Fibroblast of lung (primary cell): ENCODE data around the gene TDRD7. TPM values are rescaled to one million over a fixed set of nuclear protein-coding genes. Genes with fewer than 3 reads are reported as not detected.

Experiments used
- DNase-seq, 2 donors: peaks; one replicate each; pipeline versions ENCODE4 v3.0.0 to v3.0.0-alpha.2; 2010; ENCODE audit warnings: low read depth in 2 of 2
- H2AFZ ChIP-seq: 2 replicates; pipeline ENCODE4 v1.5.1; 2012; ENCODE audit warnings: low read length, control low read depth, inconsistent platforms
- H3K27ac ChIP-seq: 2 replicates; pipeline ENCODE4 v1.5.1; 2011; ENCODE audit warnings: low read length, control low read depth; ENCODE audit not compliant: insufficient read depth
- H3K27me3 ChIP-seq: 2 replicates; pipeline ENCODE4 v1.5.1; 2011; ENCODE audit warnings: mild to moderate bottlenecking, low read length; ENCODE audit not compliant: control insufficient read depth, insufficient read depth
- H3K36me3 ChIP-seq: 2 replicates; pipeline ENCODE4 v1.5.1; 2011; ENCODE audit warnings: low read length; ENCODE audit not compliant: control insufficient read depth, insufficient read depth
- H3K4me1 ChIP-seq: 2 replicates; pipeline ENCODE4 v1.5.1; 2011; ENCODE audit warnings: low read length; ENCODE audit not compliant: control insufficient read depth, insufficient read depth; ENCODE audit errors: extremely low read depth
- H3K4me2 ChIP-seq: 2 replicates; pipeline ENCODE4 v1.5.1; 2011; ENCODE audit warnings: low read length, control low read depth; ENCODE audit not compliant: insufficient read depth; ENCODE audit errors: extremely low read depth
- H3K4me3 ChIP-seq, 4 experiments: fragments of 200-600 bp in 1 of 4; sonication (generic) in 1 of 4; replicated peaks in 1 of 4; 2 replicates each; pipeline ENCODE4 v1.5.1; 2011 to 2016; ENCODE audit warnings: low read length in 4 of 4, low read depth in 3 of 4, mild to moderate bottlenecking in 3 of 4, control low read depth in 2 of 4, inconsistent platforms in 1 of 4, mixed read lengths in 1 of 4; ENCODE audit not compliant: insufficient read depth in 1 of 4; ENCODE audit errors: control extremely low read depth in 1 of 4
- H3K79me2 ChIP-seq: 2 replicates; pipeline ENCODE4 v1.5.1; 2012; ENCODE audit warnings: mild to moderate bottlenecking, low read length, inconsistent platforms; ENCODE audit not compliant: control insufficient read depth, insufficient read depth
- H3K9ac ChIP-seq: 2 replicates; pipeline ENCODE4 v1.5.1; 2011; ENCODE audit warnings: mild to moderate bottlenecking, low read length, control low read depth; ENCODE audit not compliant: insufficient read depth
- H3K9me3 ChIP-seq: 2 replicates; pipeline ENCODE4 v1.5.1; 2012; ENCODE audit warnings: low read depth, low read length; ENCODE audit not compliant: control insufficient read depth, insufficient read depth
- H4K20me1 ChIP-seq: 2 replicates; pipeline ENCODE4 v1.5.1; 2011; ENCODE audit warnings: low read length; ENCODE audit not compliant: control insufficient read depth, insufficient read depth; ENCODE audit errors: extremely low read depth
- CTCF ChIP-seq, 2 donors: IDR thresholded peaks in 1 of 2; conservative IDR thresholded peaks in 1 of 2; 1 replicate in 1 of 2; 2 replicates in 1 of 2; pipeline ENCODE4 v1.5.1; 2011 to 2012; ENCODE audit warnings: low read length in 2 of 2, control low read depth in 1 of 2, inconsistent platforms in 1 of 2, low read depth in 1 of 2, mild to moderate bottlenecking in 1 of 2
- EZH2 ChIP-seq: IDR thresholded peaks from 2 replicates; pipeline ENCODE4 v1.5.1; 2012; ENCODE audit warnings: low read length, control low read depth, mild to moderate bottlenecking; ENCODE audit errors: missing control alignments
- polyA plus RNA-seq, 2 donors: library from polyadenylated mRNA; depleted of rRNA in 1 of 2; stranded (reverse) in 1 of 2; unstranded in 1 of 2; fragments of >200 nt; gene quantifications; 2 replicates each; pipeline ENCODE4 v1.2.1, GENCODE V29; 2011 to 2012; ENCODE audit warnings: missing spikeins in 1 of 2
- total RNA-seq: library from RNA; depleted of rRNA; stranded (reverse); fragments of >200 nt; gene quantifications from 2 replicates; pipeline ENCODE4 v1.2.1, GENCODE V29; 2014

Gene TDRD7
- total and polyA plus RNA-seq, 2 donors (not counting 1 experiment from before 2014, with no cell fraction given): 9.8 to 14.7 TPM

- Histone ChIP-seq H3K79me2 (no peaks in the 10 kb centered on the region), H3K27ac (no peak overlapping the region), H3K9me3 (no peaks in the 10 kb centered on the region), H3K9ac (no peak overlapping the region), H3K4me1 (no peaks in the 10 kb centered on the region), H3K4me3 (no peak overlapping the region), H3K4me2 (no peak overlapping the region), H2AFZ (no peak overlapping the region), H4K20me1 (no peaks in the 10 kb centered on the region), H3K36me3 (no peaks in the 10 kb centered on the region), H3K27me3 (no peaks in the 10 kb centered on the region)
- no peak for TF ChIP-seq CTCF (conservative IDR thresholded peaks at IDR 0.05 in 1 of 2, IDR thresholded peaks at IDR 0.05 in 1 of 2; ENCODE audit: low read depth in 1 of 2, low read length in 2 of 2)
- TF ChIP-seq EZH2: no peak
- no peak for DNase-seq
These were observed 17.0 kb upstream of the TDRD7 start for GRCh38 chr9:97394881-97395280.

- H4K20me1 ChIP-seq: no peaks in the 10 kb centered on the region
- no peak for TF ChIP-seq CTCF (conservative IDR thresholded peaks at IDR 0.05 in 1 of 2, IDR thresholded peaks at IDR 0.05 in 1 of 2; ENCODE audit: low read depth in 1 of 2, low read length in 2 of 2)
- TF ChIP-seq EZH2: no peak
- no peak for DNase-seq
- H3K9ac ChIP-seq: no peak overlapping the region
- no peak overlapping the region for H3K4me2 ChIP-seq
- no peak overlapping the region for H2AFZ ChIP-seq
- H3K79me2 ChIP-seq: no peaks in the 10 kb centered on the region
- H3K9me3 ChIP-seq: no peaks in the 10 kb centered on the region
- H3K27ac ChIP-seq: no peak overlapping the region
- H3K27me3 ChIP-seq: no peaks in the 10 kb centered on the region
- H3K36me3 ChIP-seq: no peaks in the 10 kb centered on the region
- H3K4me1 ChIP-seq: no peaks in the 10 kb centered on the region
- no peak overlapping the region for H3K4me3 ChIP-seq
These were observed 16.2 kb upstream of the TDRD7 start for GRCh38 chr9:97395745-97396144.

- no peak overlapping the region for H3K9ac ChIP-seq
- no peak overlapping the region for H3K4me2 ChIP-seq
- H3K27me3 ChIP-seq: no peaks in the 10 kb centered on the region
- no peak for DNase-seq
- TF ChIP-seq CTCF (conservative IDR thresholded peaks at IDR 0.05 in 1 of 2, IDR thresholded peaks at IDR 0.05 in 1 of 2; ENCODE audit: low read depth in 1 of 2, low read length in 2 of 2) (no peak), EZH2 (no peak)
- no peaks in the 10 kb centered on the region for H3K4me1 ChIP-seq
- H3K36me3 ChIP-seq: no peaks in the 10 kb centered on the region
- H2AFZ ChIP-seq: no peak overlapping the region
- no peaks in the 10 kb centered on the region for H4K20me1 ChIP-seq
- H3K27ac ChIP-seq: no peak overlapping the region
- no peaks in the 10 kb centered on the region for H3K79me2 ChIP-seq
- H3K4me3 ChIP-seq: no peak overlapping the region
- no peaks in the 10 kb centered on the region for H3K9me3 ChIP-seq
These were observed 15.6 kb upstream of the TDRD7 start for GRCh38 chr9:97396256-97396655.
